HUDEP-2 (cell line): ENCODE results near the gene ENPP4.
A peak's percentile ranks its signal among the peaks of the same experiment; 100 is the strongest.
"Not testable (repeated sequence)": the region's sequence is repeated elsewhere in the genome, so short reads cannot be mapped to it uniquely, and the experiment has no call there.

Experiments used
- DNase-seq, 76 experiments: peaks; one replicate each; lab custom pipeline; 2025; ENCODE audit not compliant: unreplicated experiment in 76 of 76; lab: John Stamatoyannopoulos, UW

ENPP4 gene

DNA sequence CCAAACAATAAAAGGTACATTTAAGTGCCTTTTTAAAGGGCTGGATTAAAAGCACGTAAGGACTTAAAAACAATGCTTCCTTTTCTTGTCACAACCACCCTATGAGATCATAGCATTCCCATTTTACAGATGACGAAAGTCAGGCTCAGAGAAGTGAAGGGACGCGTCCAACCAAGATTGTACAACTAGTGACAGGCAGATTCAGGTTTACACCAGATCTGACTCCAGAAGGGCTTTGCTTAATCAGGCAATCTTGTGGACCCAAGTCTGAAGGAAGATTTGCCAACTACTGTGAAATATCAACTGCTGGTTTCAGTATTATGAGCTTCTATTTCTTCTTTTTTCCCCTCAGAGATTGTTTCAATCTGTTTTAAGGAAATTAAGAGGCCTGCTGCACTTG, 877 bp downstream of the ENPP4 start:
- DNase-seq: peak in 5 of 76 experiments; percentile 10 to 33 (median 24)

DNA sequence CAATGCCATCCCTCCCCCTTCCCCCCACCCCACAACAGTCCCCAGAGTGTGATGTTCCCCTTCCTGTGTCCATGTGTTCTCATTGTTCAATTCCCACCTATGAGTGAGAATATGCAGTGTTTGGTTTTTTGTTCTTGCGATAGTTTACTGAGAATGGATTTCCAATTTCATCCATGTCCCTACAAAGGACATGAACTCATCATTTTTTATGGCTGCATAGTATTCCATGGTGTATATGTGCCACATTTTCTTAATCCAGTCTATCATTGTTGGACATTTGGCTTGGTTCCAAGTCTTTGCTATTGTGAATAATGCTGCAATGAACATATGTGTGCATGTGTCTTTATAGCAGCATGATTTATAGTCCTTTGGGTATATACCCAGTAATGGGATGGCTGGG, 1.5 kb downstream of the ENPP4 start:
- not testable (repeated sequence) for DNase-seq

- DNase-seq: no peak
These were observed 4.4 kb downstream of the ENPP4 start for GRCh38 chr6:46134216-46134615.

- no peak for DNase-seq
These were observed 5.4 kb downstream of the ENPP4 start for GRCh38 chr6:46135176-46135575.

GRCh38 chr6:46136831-46137230, 7.0 kb downstream of the ENPP4 start:
- DNase-seq: no peak

- no peak for DNase-seq
These were observed 7.6 kb downstream of the ENPP4 start for GRCh38 chr6:46137387-46137786.

- no peak for DNase-seq
These were observed 8.5 kb downstream of the ENPP4 start for GRCh38 chr6:46138281-46138680.

- DNase-seq: no peak
These were observed 14.5 kb downstream of the ENPP4 start for GRCh38 chr6:46144270-46144669.

DNA sequence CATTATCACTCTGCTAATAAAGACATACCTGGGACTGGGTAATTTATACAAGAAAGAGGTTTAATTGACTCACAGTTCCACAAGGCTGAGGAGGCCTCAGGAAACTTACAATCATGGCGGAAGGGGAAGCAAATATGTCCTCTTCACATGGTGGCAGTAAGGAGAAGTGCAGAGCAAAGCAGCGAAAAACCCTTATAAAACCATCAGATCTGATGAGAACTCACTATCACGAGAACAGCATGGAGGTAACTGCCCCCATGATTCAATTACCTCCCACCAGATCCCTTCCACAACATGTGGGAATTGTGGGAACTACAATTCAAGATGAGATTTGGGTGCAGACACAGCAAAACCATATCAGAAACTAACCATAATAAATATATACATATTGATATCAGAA, 19.3 kb downstream of the ENPP4 start:
- not testable (repeated sequence) for DNase-seq

DNA sequence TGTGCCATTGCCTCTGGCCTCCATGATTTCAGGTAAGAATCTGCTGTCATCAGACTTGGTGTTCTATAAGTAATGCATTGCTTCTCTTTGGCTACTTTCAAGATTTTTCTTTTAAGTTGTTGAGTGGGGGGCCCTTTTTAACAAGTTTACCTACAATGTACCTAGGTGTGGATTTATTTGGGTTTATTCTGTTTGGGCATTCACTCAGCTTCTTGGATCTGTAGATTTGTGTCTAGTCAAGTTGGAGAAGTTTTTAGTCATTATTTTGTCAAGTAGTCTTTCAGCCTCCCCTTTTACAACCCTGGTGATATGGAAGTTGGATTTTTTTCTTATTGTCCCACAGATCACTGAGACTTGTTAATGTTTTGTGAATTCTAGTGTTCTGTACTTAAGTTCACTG, 26.9 kb downstream of the ENPP4 start:
- no peak for DNase-seq

- no peak for DNase-seq
These were observed 29.4 kb downstream of the ENPP4 start for GRCh38 chr6:46159229-46159628.

DNA sequence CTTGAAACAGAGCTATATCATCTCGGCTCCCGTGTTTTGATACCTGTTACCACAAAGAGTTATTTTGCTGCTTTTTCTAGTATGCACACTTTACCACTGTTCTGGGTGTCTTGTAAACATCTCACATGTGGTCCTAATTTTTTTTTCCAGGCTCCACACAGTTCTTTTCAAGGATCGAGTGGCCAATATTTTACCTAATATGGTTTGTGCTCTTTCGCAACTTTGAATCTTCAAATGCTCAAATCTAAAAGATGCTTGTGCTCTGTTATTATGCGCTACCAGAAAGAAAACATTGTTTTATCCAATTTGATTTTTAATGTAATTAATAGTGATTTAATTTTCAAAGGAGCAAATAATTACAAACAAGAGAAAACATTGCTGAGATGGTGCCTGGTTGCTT, 30.3 kb downstream of the ENPP4 start:
- DNase-seq: no peak

DNA sequence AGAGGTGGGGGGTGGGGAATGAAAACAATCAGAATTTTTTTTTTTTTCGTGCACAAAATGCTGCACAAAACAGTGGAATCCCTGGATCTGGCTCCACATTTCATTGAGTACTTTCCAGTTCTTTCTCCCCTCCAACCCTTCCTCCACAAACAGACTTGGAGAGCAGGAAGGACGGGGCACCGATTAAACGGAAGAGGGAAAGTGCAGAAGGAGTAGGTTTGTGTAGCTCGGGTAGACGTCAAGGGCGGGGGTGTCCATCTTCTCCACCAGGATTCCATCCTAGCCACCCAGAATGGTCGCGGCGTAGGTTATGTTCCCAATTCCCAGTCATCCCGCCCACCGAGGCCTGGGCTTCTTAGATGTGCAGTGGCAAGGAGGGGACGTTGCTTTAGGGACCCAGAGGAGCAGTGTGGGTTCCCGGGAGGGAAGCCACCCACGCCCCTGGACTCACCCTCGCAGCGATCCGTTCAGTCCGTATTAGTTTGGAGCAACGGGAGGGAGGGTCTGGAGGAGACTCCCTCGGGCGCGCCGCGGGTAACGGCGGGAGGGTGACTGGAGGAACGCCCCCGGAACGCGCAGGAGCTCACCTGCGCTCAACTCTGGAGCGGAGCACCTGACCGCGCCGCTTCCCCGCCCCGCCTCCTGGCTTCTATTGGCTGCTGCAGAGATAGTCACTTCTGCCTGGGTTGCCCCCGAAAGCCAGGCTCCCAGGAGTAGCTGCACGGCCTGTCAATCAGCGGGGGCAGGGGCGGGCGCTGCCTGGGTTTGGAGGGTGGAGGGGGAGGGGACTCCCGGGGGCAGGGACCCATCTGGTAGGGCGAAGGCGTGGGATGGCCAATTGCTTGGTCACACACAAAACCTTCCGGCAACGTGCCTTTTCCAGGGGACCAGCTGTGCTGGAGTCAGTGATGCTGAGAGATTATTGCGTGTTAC, 40.8 kb downstream of the ENPP4 start, which contains the start of gene ENPP5:
TSS of gene ENPP5 (minus strand) at position 624 of the 933 bp plus-strand sequence. CDS start 2,718 bp downstream, outside the sequence.
- DNase-seq: peak in 41 of 76 experiments; percentile 6 to 80 (median 27)

GRCh38 chr6:46172176-46172575, 42.4 kb downstream of the ENPP4 start:
- DNase-seq: no peak

DNA sequence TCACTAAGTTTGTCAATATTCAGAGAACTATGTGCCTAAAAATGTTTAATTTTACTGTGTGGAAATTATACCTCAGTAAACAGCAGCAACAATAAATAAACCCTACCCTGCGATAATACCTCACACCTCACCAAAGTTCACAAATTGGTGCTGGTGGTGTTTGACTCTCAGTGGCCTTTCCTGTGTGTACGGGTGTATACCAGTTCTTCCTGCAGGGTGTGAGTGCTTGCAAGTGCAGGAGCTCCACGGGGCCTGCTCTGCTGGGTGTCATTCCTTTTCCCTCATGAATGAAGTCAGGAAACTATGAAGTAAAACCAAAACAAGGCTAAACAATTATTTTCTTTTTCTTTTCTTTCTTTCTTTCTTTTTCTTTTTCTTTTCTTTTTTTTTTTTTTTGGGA, 45.1 kb downstream of the ENPP4 start:
- DNase-seq: no peak

- DNase-seq: no peak
These were observed 45.7 kb downstream of the ENPP4 start for GRCh38 chr6:46175446-46175845.

DNA sequence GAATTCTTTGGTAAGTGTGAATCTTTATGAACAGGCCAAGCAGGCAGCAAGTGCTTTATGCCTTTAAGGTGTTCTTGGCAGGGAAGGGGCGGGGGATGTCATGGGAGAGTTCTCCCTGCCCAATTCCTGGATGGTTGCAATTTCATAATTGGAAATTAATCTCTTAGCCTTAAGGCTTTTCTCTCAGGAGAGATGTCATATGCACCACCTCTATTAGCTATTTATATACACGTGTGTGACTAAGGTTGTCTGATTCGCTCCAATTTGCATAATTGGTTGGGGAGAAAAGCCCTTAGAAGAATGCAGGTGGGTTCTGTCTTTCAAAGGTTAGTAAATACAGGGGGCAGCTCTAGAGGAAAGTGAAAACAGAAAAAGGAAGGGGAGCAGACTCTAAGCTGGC, 46.2 kb downstream of the ENPP4 start:
- no peak for DNase-seq

- DNase-seq: no peak
These were observed 54.3 kb downstream of the ENPP4 start for GRCh38 chr6:46184114-46184513.

GRCh38 chr6:46186583-46186982, 56.8 kb downstream of the ENPP4 start:
- DNase-seq: no peak

GRCh38 chr6:46189726-46190125, 59.9 kb downstream of the ENPP4 start:
- DNase-seq: no peak

DNA sequence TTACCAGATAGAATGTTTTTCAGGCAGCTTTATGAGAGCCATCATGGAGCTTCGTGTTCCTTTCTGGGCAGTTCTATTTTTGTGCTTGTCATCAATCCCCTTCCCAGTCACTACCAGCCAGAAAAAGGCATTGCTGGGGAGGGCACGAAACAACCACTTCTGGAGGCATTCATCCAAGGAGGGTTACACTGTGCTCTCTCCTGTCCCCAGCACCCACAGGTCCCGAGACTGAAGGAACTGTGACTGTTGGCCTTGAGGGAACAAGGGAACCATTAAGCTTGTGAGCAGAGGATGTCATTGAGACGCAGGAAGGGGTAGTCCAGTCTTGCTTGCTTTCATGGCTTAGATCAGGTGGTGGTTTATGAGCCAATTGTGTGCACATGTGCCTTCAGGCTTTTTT, 61.1 kb downstream of the ENPP4 start:
- no peak for DNase-seq

DNA sequence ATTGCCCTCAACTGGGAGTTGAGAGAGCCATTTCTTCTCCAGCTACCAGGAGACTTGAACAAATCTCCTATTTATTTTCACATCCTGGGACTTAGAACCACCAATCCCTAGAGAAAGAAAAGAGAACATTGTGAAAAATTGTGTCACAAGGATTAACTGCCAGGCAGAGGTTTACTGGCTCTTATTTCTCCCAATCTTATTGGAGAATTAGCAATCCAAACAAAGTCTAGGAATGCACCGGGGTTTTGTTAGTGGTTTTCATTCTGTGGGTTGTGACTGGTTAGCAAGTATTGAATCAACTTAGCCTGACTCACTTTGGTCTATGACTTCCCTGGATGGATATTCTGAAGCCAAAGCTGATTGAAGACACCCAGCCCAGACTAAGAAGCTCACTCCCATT, 62.2 kb downstream of the ENPP4 start:
- DNase-seq: no peak
